T-helper 1 cell treated with Interleukin-12 subunit alpha and Interleukin-12 subunit beta and Interleukin-4 antibody, amounts not matched to agents 30 ng/mL and 1 ng/mL, for 36 hours (primary cell): ENCODE measurements around the gene NOS2. TPM values are rescaled to one million over a fixed set of nuclear protein-coding genes. Genes with fewer than 3 reads are reported as not detected.

Experiments
- intact Hi-C: fragments of 100-400 bp; cut with micrococcal nuclease; formaldehyde crosslinking; loops from one replicate; pipeline ENCODE4 v1.15.1; 2024
- total RNA-seq: library from RNA; stranded (reverse); gene quantifications from 2 replicates; pipeline ENCODE4 v1.2.3, GENCODE V29; 2022

The NOS2 gene
- total RNA-seq, 1 donor from 2014 or later: 0.07 TPM

- intact Hi-C loops: no loop called here
These were observed 7.0 kb downstream of the NOS2 start for GRCh38 chr17:27793168-27793905.

- intact Hi-C loops: no loop called here
These were observed 8.2 kb downstream of the NOS2 start for GRCh38 chr17:27792095-27792494.

- intact Hi-C loops: no loop called here
These were observed 11.4 kb downstream of the NOS2 start for GRCh38 chr17:27788919-27789318.

GRCh38 chr17:27783440-27784350, 16.6 kb downstream of the NOS2 start:
- intact Hi-C loops: no loop called here

GRCh38 chr17:27782791-27783206, 17.5 kb downstream of the NOS2 start:
- intact Hi-C loops: no loop called here

- intact Hi-C loops: no loop called here
These were observed 19.4 kb downstream of the NOS2 start for GRCh38 chr17:27780828-27781404.

GRCh38 chr17:27780092-27780827, 20.1 kb downstream of the NOS2 start:
- intact Hi-C loops: no loop called here

- intact Hi-C loops: no loop called here
These were observed 22.1 kb downstream of the NOS2 start for GRCh38 chr17:27778183-27778582.

- intact Hi-C loops: no loop called here
These were observed 23.3 kb downstream of the NOS2 start for GRCh38 chr17:27776882-27777624.

GRCh38 chr17:27771586-27771985, 28.7 kb downstream of the NOS2 start:
- intact Hi-C loops: no loop called here

GRCh38 chr17:27770877-27771276, 29.5 kb downstream of the NOS2 start:
- intact Hi-C loops: no loop called here

- intact Hi-C loops: no loop called here
These were observed 31.4 kb downstream of the NOS2 start for GRCh38 chr17:27768858-27769410.

- intact Hi-C loops: no loop called here
These were observed 33.9 kb downstream of the NOS2 start for GRCh38 chr17:27766438-27766837.

- intact Hi-C loops: no loop called here
These were observed 35.0 kb downstream of the NOS2 start for GRCh38 chr17:27765353-27765752.

GRCh38 chr17:27764589-27764988, 35.7 kb downstream of the NOS2 start:
- intact Hi-C loops: no loop called here

GRCh38 chr17:27762527-27763305, 37.6 kb downstream of the NOS2 start:
- intact Hi-C loops: no loop called here

GRCh38 chr17:27760931-27761330, 39.4 kb downstream of the NOS2 start:
- intact Hi-C loops: loop anchor here (1.0 kb wide), 4 partner anchors 44 to 490 kb away; partner anchors contain the start of gene LYRM9

GRCh38 chr17:27760069-27760885, 40.1 kb downstream of the NOS2 start:
- intact Hi-C loops: loop anchor here (1.0 kb wide), 4 partner anchors 45 to 491 kb away; partner anchors contain the start of gene LYRM9
